ENCODE results near the gene KLRG1. TPM values are rescaled to one million over a fixed set of nuclear protein-coding genes. Genes with fewer than 3 reads are reported as not detected.

Gene KLRG1
- polyA plus RNA-seq, 1 of the 3 experiments (the other 2 are of a cell fraction): 5.1 TPM

- ChIA-PET POLR2A (interaction anchor here (0.5 to 1.4 kb wide), 3 partner anchors 34 to 115 kb away, joined by 3 to 19 read pairs (median 4); partner anchors contain the start of gene PHC1), CTCF (interaction anchor here (0.8 to 3.5 kb wide), 10 partner anchors 32 to 168 kb away, joined by 3 to 28 read pairs (median 4); partner anchors contain the start of gene PHC1)
- Histone ChIP-seq H4K20me1 (ENCODE audit: insufficient read depth) (peaks cover 23% of the 10 kb centered on the region; the same call in 1 of the 2 replicates), H3K4me3 (ENCODE audit: low read depth in 2 of 2, low read length in 1 of 2) (peak overlapping the region; percentile 97 to 99), H3K27ac (ENCODE audit: low read depth in 2 of 2, low read length in 1 of 2) (peak overlapping the region; percentile 96 to 99), H2AFZ (ENCODE audit: low read depth) (peak overlapping the region; percentile 90), H3K4me2 (peak overlapping the region; percentile 93), H3K36me3 (replicated peaks in 1 of 2; ENCODE audit: control insufficient read depth in 1 of 2, insufficient read depth in 2 of 2, low read length in 1 of 2) (peaks cover 25 to 30% of the 10 kb centered on the region in 2 experiments), H3K9me3 (no peaks in the 10 kb centered on the region), H3K9ac (peak overlapping the region; percentile 91), H3K79me2 (ENCODE audit: insufficient read depth) (peaks cover 48% of the 10 kb centered on the region), H3K9me2 (no peaks in the 10 kb centered on the region), H3K27me3 (ENCODE audit: insufficient read depth) (no peaks in the 10 kb centered on the region), H3K4me1 (ENCODE audit: control insufficient read depth in 1 of 2, insufficient read depth in 2 of 2, low read depth in 1 of 2, low read length in 1 of 2) (peaks cover 0 to 11% of the 10 kb centered on the region in 2 experiments; a peak in 3 of 4 replicates), H3F3A (replicated peaks; ENCODE audit: insufficient read depth) (peaks cover 7% of the 10 kb centered on the region)
- TF ChIP-seq PBX3 (IDR thresholded peaks at IDR 0.05): no peak
- TF ChIP-seq EP300 (IDR thresholded peaks at IDR 0.05; ENCODE audit: borderline replicate concordance in 1 of 2, low read depth in 1 of 2, low read length in 1 of 2): no peak
- TF ChIP-seq ELF1 (IDR thresholded peaks at IDR 0.05): no peak
- TF ChIP-seq MAX (IDR thresholded peaks at IDR 0.05; ENCODE audit: low read depth): no peak
- no peak for TF ChIP-seq RCOR1 (IDR thresholded peaks at IDR 0.05; ENCODE audit: low read length)
- no peak for TF ChIP-seq SIN3A (IDR thresholded peaks at IDR 0.05; ENCODE audit: borderline replicate concordance, low read depth, low read length)
- TF ChIP-seq FOXM1 (IDR thresholded peaks at IDR 0.05; ENCODE audit: low read depth): no peak
- no peak for TF ChIP-seq RXRA (IDR thresholded peaks at IDR 0.05; ENCODE audit: borderline replicate concordance, low read depth)
- no peak for TF ChIP-seq REST (IDR thresholded peaks at IDR 0.05; ENCODE audit: low read depth, low read length)
- no peak for TF ChIP-seq MEF2A (IDR thresholded peaks at IDR 0.05; ENCODE audit: borderline replicate concordance, low read depth)
- no peak for TF ChIP-seq NFIC (IDR thresholded peaks at IDR 0.05; ENCODE audit: borderline replicate concordance)
- TF ChIP-seq NRF1 (IDR thresholded peaks at IDR 0.05; ENCODE audit: low read depth, low read length): no peak
- no peak for TF ChIP-seq YY1 (IDR thresholded peaks at IDR 0.05; ENCODE audit: low read depth)
- TF ChIP-seq USF1 (IDR thresholded peaks at IDR 0.05; ENCODE audit: borderline replicate concordance, low read depth): no peak
- no peak for TF ChIP-seq SMC3 (IDR thresholded peaks at IDR 0.05; ENCODE audit: low read depth, low read length)
- TF ChIP-seq RFX5 (IDR thresholded peaks at IDR 0.05; ENCODE audit: low read length): no peak
- no peak for TF ChIP-seq EZH2phosphoT487 (IDR thresholded peaks at IDR 0.05; ENCODE audit: borderline replicate concordance, low read depth)
- no peak for TF ChIP-seq MXI1 (IDR thresholded peaks at IDR 0.05; ENCODE audit: low read depth, low read length)
- TF ChIP-seq TCF12 (IDR thresholded peaks at IDR 0.05): no peak
- under 1% methylated on average over 15 of the region's 15 CpGs for WGBS (ENCODE audit: low lambda C conversion rate)
- DNase-seq: peak; percentile 23
These were observed 40.5 kb upstream of the KLRG1 start for GRCh38 chr12:8948701-8949341.
